ENCODE data around the gene TOMM7. TPM values are rescaled to one million over a fixed set of nuclear protein-coding genes. Genes with fewer than 3 reads are reported as not detected.

The TOMM7 gene
- total RNA-seq, 1 donor from 2014 or later = 191 TPM

DNA sequence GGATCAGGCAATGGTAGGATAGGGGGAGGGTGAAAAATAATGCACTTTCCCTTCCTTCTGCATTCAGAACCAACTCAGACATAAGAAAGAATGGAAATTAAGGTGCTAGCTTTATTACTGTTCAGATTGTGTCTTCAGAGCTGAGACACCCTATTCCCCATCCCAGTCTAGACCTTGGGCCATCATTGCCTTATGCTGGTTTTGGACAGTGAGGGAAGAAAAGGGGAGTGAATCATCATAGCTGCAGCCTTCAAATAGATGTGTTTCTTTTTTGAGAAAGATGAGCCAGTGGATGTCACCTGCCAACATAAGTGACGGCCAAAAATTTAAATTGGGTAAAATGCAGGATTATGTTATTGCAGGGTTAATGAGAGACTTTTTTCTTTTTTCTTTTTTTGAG, 27.0 kb upstream of the TOMM7 start:
- Mint-ChIP-seq H3K27me3 (ENCODE audit: unreplicated experiment) (peaks cover 8% of the 10 kb centered on the region), H3K27ac (ENCODE audit: unreplicated experiment) (no peak overlapping the region), H3K4me1 (ENCODE audit: unreplicated experiment) (peaks cover 17% of the 10 kb centered on the region), H3K9me3 (ENCODE audit: unreplicated experiment) (no peaks in the 10 kb centered on the region), H3K4me3 (ENCODE audit: unreplicated experiment) (no peak overlapping the region), H3K36me3 (ENCODE audit: low read depth, unreplicated experiment) (no peaks in the 10 kb centered on the region)
- TF ChIP-seq, protein P1, sequence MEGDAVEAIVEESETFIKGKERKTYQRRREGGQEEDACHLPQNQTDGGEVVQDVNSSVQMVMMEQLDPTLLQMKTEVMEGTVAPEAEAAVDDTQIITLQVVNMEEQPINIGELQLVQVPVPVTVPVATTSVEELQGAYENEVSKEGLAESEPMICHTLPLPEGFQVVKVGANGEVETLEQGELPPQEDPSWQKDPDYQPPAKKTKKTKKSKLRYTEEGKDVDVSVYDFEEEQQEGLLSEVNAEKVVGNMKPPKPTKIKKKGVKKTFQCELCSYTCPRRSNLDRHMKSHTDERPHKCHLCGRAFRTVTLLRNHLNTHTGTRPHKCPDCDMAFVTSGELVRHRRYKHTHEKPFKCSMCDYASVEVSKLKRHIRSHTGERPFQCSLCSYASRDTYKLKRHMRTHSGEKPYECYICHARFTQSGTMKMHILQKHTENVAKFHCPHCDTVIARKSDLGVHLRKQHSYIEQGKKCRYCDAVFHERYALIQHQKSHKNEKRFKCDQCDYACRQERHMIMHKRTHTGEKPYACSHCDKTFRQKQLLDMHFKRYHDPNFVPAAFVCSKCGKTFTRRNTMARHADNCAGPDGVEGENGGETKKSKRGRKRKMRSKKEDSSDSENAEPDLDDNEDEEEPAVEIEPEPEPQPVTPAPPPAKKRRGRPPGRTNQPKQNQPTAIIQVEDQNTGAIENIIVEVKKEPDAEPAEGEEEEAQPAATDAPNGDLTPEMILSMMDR (IDR thresholded peaks at IDR 0.05; ENCODE audit: unreplicated experiment) = no peak
- DNase-seq (ENCODE audit: low spot score) = no peak

- Mint-ChIP-seq H3K9me3 (ENCODE audit: unreplicated experiment) (no peaks in the 10 kb centered on the region), H3K4me3 (ENCODE audit: unreplicated experiment) (no peak overlapping the region), H3K36me3 (ENCODE audit: low read depth, unreplicated experiment) (no peaks in the 10 kb centered on the region), H3K27me3 (ENCODE audit: unreplicated experiment) (peaks cover 8% of the 10 kb centered on the region), H3K4me1 (ENCODE audit: unreplicated experiment) (peaks cover 21% of the 10 kb centered on the region), H3K27ac (ENCODE audit: unreplicated experiment) (no peak overlapping the region)
- TF ChIP-seq, protein P1 (IDR thresholded peaks at IDR 0.05; ENCODE audit: unreplicated experiment) = no peak
- DNase-seq (ENCODE audit: low spot score) = no peak
These were observed 26.5 kb upstream of the TOMM7 start for GRCh38 chr7:22849172-22849571.

GRCh38 chr7:22846961-22847360, 24.3 kb upstream of the TOMM7 start:
- Mint-ChIP-seq H3K27ac (ENCODE audit: unreplicated experiment) (no peak overlapping the region), H3K9me3 (ENCODE audit: unreplicated experiment) (no peaks in the 10 kb centered on the region), H3K27me3 (ENCODE audit: unreplicated experiment) (no peaks in the 10 kb centered on the region), H3K36me3 (ENCODE audit: low read depth, unreplicated experiment) (peaks cover 3% of the 10 kb centered on the region), H3K4me3 (ENCODE audit: unreplicated experiment) (no peak overlapping the region), H3K4me1 (ENCODE audit: unreplicated experiment) (peaks cover 25% of the 10 kb centered on the region)
- TF ChIP-seq, protein P1 (IDR thresholded peaks at IDR 0.05; ENCODE audit: unreplicated experiment) = no peak
- DNase-seq (ENCODE audit: low spot score) = no peak

- no peaks in the 10 kb centered on the region for H3K9me3 Mint-ChIP-seq (ENCODE audit: unreplicated experiment)
These were observed 22.7 kb upstream of the TOMM7 start for GRCh38 chr7:22845221-22845834.

DNA sequence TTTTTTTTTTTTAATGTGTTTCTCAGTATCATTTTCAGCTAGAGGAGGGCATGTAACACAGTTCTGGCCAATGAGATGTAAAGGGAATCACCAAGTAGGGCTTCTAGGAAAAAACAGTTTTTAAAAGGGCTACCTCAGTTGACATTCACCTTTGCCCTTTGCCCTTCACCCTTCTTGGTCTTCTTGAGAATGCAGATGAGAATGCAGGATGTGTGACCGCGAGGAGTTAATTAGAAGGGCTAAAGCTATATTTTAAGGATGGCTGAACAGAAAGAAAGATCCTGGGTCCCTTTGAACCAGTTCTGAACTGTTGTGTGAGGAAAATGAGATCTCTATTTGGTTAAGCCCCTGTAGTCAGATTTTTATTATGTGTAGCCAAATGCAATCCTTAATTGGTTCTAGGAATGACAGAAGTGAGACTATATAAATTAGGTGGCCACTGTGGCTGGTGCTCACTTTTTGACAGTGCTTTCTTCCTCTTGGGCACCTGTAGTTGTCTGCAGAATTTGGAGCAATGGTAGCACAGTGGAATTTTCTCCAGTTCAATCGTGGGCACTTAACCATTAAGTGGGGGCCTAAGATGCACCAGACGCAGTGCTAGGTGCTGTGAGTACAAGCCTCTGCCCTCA, 21.1 kb upstream of the TOMM7 start:
- TF ChIP-seq, protein P1 (IDR thresholded peaks at IDR 0.05; ENCODE audit: unreplicated experiment) = no peak
- DNase-seq (ENCODE audit: low spot score) = no peak
- H3K27me3 Mint-ChIP-seq (ENCODE audit: unreplicated experiment) = no peaks in the 10 kb centered on the region
- no peaks in the 10 kb centered on the region for H3K9me3 Mint-ChIP-seq (ENCODE audit: unreplicated experiment)
- no peak overlapping the region for H3K27ac Mint-ChIP-seq (ENCODE audit: unreplicated experiment)
- H3K4me3 Mint-ChIP-seq (ENCODE audit: unreplicated experiment) = no peak overlapping the region
- peaks cover 22% of the 10 kb centered on the region for H3K4me1 Mint-ChIP-seq (ENCODE audit: unreplicated experiment)
- H3K36me3 Mint-ChIP-seq (ENCODE audit: low read depth, unreplicated experiment) = peaks cover 3% of the 10 kb centered on the region

More at GRCh38 chr7:22845221-22845834, 22.7 kb upstream of the TOMM7 start:
- Mint-ChIP-seq H3K36me3 (ENCODE audit: low read depth, unreplicated experiment) (peaks cover 3% of the 10 kb centered on the region), H3K4me3 (ENCODE audit: unreplicated experiment) (no peak overlapping the region), H3K27me3 (ENCODE audit: unreplicated experiment) (no peaks in the 10 kb centered on the region), H3K27ac (ENCODE audit: unreplicated experiment) (no peak overlapping the region), H3K4me1 (ENCODE audit: unreplicated experiment) (peaks cover 22% of the 10 kb centered on the region)
- TF ChIP-seq, protein P1 (IDR thresholded peaks at IDR 0.05; ENCODE audit: unreplicated experiment) = no peak
- DNase-seq (ENCODE audit: low spot score) = no peak
